Measurements from ENCODE around the gene CDH5. TPM values are rescaled to one million over a fixed set of nuclear protein-coding genes. Genes with fewer than 3 reads are reported as not detected.

The CDH5 gene
- total and polyA plus RNA-seq, 7 donors: 0.60 to 26.0 (median 12.6) TPM

GRCh38 chr16:66409156-66409555 is 42.7 kb downstream of the CDH5 start:
- no peak overlapping the region for H3K27ac ChIP-seq
- no peak for DNase-seq
- H3K4me1 ChIP-seq: peaks cover 0 to 8% (median 7%) of the 10 kb centered on the region in 4 donors
- peaks cover 0 to 22% (median 3%) of the 10 kb centered on the region in 3 donors for H3K27me3 ChIP-seq
- 53 to 67% methylated on average over 5 of the region's 5 CpGs for WGBS, 2 donors
- no peak overlapping the region for H3K4me3 ChIP-seq
- intact Hi-C loops (cut with DNase I): loop anchor here (10.0 kb wide), 1 partner anchor 346 kb away; the partner anchor contains the start of gene DYNC1LI2
- no peaks in the 10 kb centered on the region for H3K36me3 ChIP-seq
- TF ChIP-seq POLR2A (IDR thresholded peaks at IDR 0.05) (no peak), CTCF (IDR thresholded peaks at IDR 0.05) (no peak), EP300 (IDR thresholded peaks at IDR 0.05) (no peak), POLR2AphosphoS5 (IDR thresholded peaks at IDR 0.05) (no peak)
- peaks cover 0 to 1% (median 0%) of the 10 kb centered on the region in 4 donors for H3K9me3 ChIP-seq

- Histone ChIP-seq H3K36me3 (no peaks in the 10 kb centered on the region), H3K27ac (no peak overlapping the region), H3K4me1 (peaks cover 0 to under 1% (median under 1%) of the 10 kb centered on the region in 4 donors), H3K27me3 (peaks cover 0 to 11% (median 0%) of the 10 kb centered on the region in 3 donors), H3K9me3 (peaks cover 0 to 1% (median 0%) of the 10 kb centered on the region in 4 donors), H3K4me3 (no peak overlapping the region)
- DNase-seq: no peak
- intact Hi-C loops (cut with DNase I): no loop called here
- TF ChIP-seq EP300 (IDR thresholded peaks at IDR 0.05) (no peak), POLR2A (IDR thresholded peaks at IDR 0.05) (no peak), CTCF (IDR thresholded peaks at IDR 0.05) (no peak), POLR2AphosphoS5 (IDR thresholded peaks at IDR 0.05) (no peak)
These were observed 45.7 kb downstream of the CDH5 start for GRCh38 chr16:66412182-66412581.

- no peaks in the 10 kb centered on the region for H3K27me3 ChIP-seq
- WGBS, 2 donors: 74 to 76% methylated on average over 1 of the region's 1 CpG
- intact Hi-C loops (cut with DNase I): no loop called here
- H3K4me3 ChIP-seq: no peak overlapping the region
- peaks cover 0 to 1% (median 0%) of the 10 kb centered on the region in 4 donors for H3K9me3 ChIP-seq
- no peaks in the 10 kb centered on the region for H3K4me1 ChIP-seq
- no peaks in the 10 kb centered on the region for H3K36me3 ChIP-seq
- TF ChIP-seq POLR2AphosphoS5 (IDR thresholded peaks at IDR 0.05) (no peak), POLR2A (IDR thresholded peaks at IDR 0.05) (no peak), EP300 (IDR thresholded peaks at IDR 0.05) (no peak), CTCF (IDR thresholded peaks at IDR 0.05) (no peak)
- no peak overlapping the region for H3K27ac ChIP-seq
- no peak for DNase-seq
These were observed 48.4 kb downstream of the CDH5 start for GRCh38 chr16:66414891-66415290.

- Histone ChIP-seq H3K4me1 (no peaks in the 10 kb centered on the region), H3K27me3 (no peaks in the 10 kb centered on the region), H3K4me3 (no peak overlapping the region), H3K9me3 (peaks cover 0 to 1% (median 0%) of the 10 kb centered on the region in 4 donors), H3K27ac (no peak overlapping the region), H3K36me3 (no peaks in the 10 kb centered on the region)
- intact Hi-C loops (cut with DNase I): no loop called here
- TF ChIP-seq EP300 (IDR thresholded peaks at IDR 0.05) (no peak), POLR2AphosphoS5 (IDR thresholded peaks at IDR 0.05) (no peak), POLR2A (IDR thresholded peaks at IDR 0.05) (no peak), CTCF (IDR thresholded peaks at IDR 0.05) (no peak)
- no peak for DNase-seq
- WGBS, 2 donors: 96 to 98% methylated on average over 1 of the region's 1 CpG
These were observed 49.6 kb downstream of the CDH5 start for GRCh38 chr16:66416136-66416535.
